ENCODE measurements around the gene MYNN.

The MYNN gene

GRCh38 chr3:169772305-169772896, 795 bp upstream of the MYNN start:
- Mint-ChIP-seq H3K27ac (peak overlapping the region; percentile 95 to 98 (median 98)), H3K9me3 (no peaks in the 10 kb centered on the region), H3K27me3 (ENCODE audit: low read depth) (no peaks in the 10 kb centered on the region), H3K4me1 (peaks cover 34% of the 10 kb centered on the region), H3K36me3 (ENCODE audit: low read depth) (peaks cover 22% of the 10 kb centered on the region), H3K4me3 (peak overlapping the region; percentile 99 to 100 (median 100))
- no peak for TF ChIP-seq CTCF (IDR thresholded peaks at IDR 0.05; ENCODE audit: unreplicated experiment in 3 of 3)

- Mint-ChIP-seq H3K27me3 (ENCODE audit: low read depth) (no peaks in the 10 kb centered on the region), H3K4me3 (peak overlapping the region; percentile 99 to 100 (median 100)), H3K9me3 (no peaks in the 10 kb centered on the region), H3K36me3 (ENCODE audit: low read depth) (peaks cover 33% of the 10 kb centered on the region), H3K27ac (peak overlapping the region; percentile 95 to 98 (median 98)), H3K4me1 (peaks cover 34% of the 10 kb centered on the region)
- TF ChIP-seq CTCF (IDR thresholded peaks at IDR 0.05; ENCODE audit: unreplicated experiment in 3 of 3) = no peak
Measured at GRCh38 chr3:169774186-169774585, 990 bp downstream of the MYNN start.

GRCh38 chr3:169777822-169778221, 4.6 kb downstream of the MYNN start:
- Mint-ChIP-seq H3K36me3 (ENCODE audit: low read depth) (peaks cover 58% of the 10 kb centered on the region), H3K9me3 (no peaks in the 10 kb centered on the region), H3K4me3 (no peak overlapping the region), H3K4me1 (peaks cover 22% of the 10 kb centered on the region), H3K27me3 (ENCODE audit: low read depth) (no peaks in the 10 kb centered on the region), H3K27ac (no peak overlapping the region)
- no peak for TF ChIP-seq CTCF (IDR thresholded peaks at IDR 0.05; ENCODE audit: unreplicated experiment in 3 of 3)

GRCh38 chr3:169780742-169781141, 7.5 kb downstream of the MYNN start:
- no peak for TF ChIP-seq CTCF (IDR thresholded peaks at IDR 0.05; ENCODE audit: unreplicated experiment in 3 of 3)
- H3K4me3 Mint-ChIP-seq = no peak overlapping the region
- H3K4me1 Mint-ChIP-seq = peaks cover 6% of the 10 kb centered on the region
- H3K36me3 Mint-ChIP-seq (ENCODE audit: low read depth) = peaks cover 55% of the 10 kb centered on the region
- no peaks in the 10 kb centered on the region for H3K9me3 Mint-ChIP-seq
- no peak overlapping the region for H3K27ac Mint-ChIP-seq
- H3K27me3 Mint-ChIP-seq (ENCODE audit: low read depth) = no peaks in the 10 kb centered on the region

- H3K4me1 Mint-ChIP-seq = peaks cover under 1% of the 10 kb centered on the region
- H3K27ac Mint-ChIP-seq = no peak overlapping the region
- no peaks in the 10 kb centered on the region for H3K27me3 Mint-ChIP-seq (ENCODE audit: low read depth)
- no peaks in the 10 kb centered on the region for H3K9me3 Mint-ChIP-seq
- no peak for TF ChIP-seq CTCF (IDR thresholded peaks at IDR 0.05; ENCODE audit: unreplicated experiment in 3 of 3)
- peaks cover 56% of the 10 kb centered on the region for H3K36me3 Mint-ChIP-seq (ENCODE audit: low read depth)
- H3K4me3 Mint-ChIP-seq = no peak overlapping the region
Measured at GRCh38 chr3:169781209-169781855, 8.1 kb downstream of the MYNN start.

- no peaks in the 10 kb centered on the region for H3K27me3 Mint-ChIP-seq (ENCODE audit: low read depth)
- TF ChIP-seq CTCF (IDR thresholded peaks at IDR 0.05; ENCODE audit: unreplicated experiment in 3 of 3) = no peak
- peaks cover 36% of the 10 kb centered on the region for H3K36me3 Mint-ChIP-seq (ENCODE audit: low read depth)
- no peak overlapping the region for H3K27ac Mint-ChIP-seq
- no peak overlapping the region for H3K4me3 Mint-ChIP-seq
- H3K4me1 Mint-ChIP-seq = no peaks in the 10 kb centered on the region
- no peaks in the 10 kb centered on the region for H3K9me3 Mint-ChIP-seq
Measured at GRCh38 chr3:169787120-169787519, 13.9 kb downstream of the MYNN start.
